ENCODE measurements around the gene CSNK1G1.

Gene CSNK1G1

GRCh38 chr15:64130159-64130558 lies 225.8 kb downstream of the CSNK1G1 start:
- Histone ChIP-seq H3K36me3 (ENCODE audit: control insufficient read depth in 1 of 2, insufficient read depth in 2 of 2, low read length in 2 of 2) (peaks cover 31 to 64% of the 10 kb centered on the region in 2 experiments), H4K8ac (ENCODE audit: low read depth, low read length) (no peak overlapping the region), H4K91ac (ENCODE audit: low read depth, low read length) (no peak overlapping the region), H3K14ac (ENCODE audit: low read length) (no peak overlapping the region), H3K27ac (ENCODE audit: low read depth, low read length) (no peak overlapping the region), H2BK12ac (ENCODE audit: low read length) (no peak overlapping the region), H2AK5ac (ENCODE audit: low read length) (no peak overlapping the region), H3K9me3 (ENCODE audit: insufficient read depth, low read depth, low read length) (no peaks in the 10 kb centered on the region), H3K4ac (ENCODE audit: low read depth, low read length) (no peak overlapping the region), H3K4me2 (ENCODE audit: low read length) (no peak overlapping the region), H3K79me1 (ENCODE audit: low read length) (no peaks in the 10 kb centered on the region), H3K9ac (ENCODE audit: low read length) (no peak overlapping the region), H3K27me3 (ENCODE audit: insufficient read depth, low read length) (no peaks in the 10 kb centered on the region), H3K18ac (ENCODE audit: low read length) (no peak overlapping the region), H3K23ac (ENCODE audit: low read length) (no peak overlapping the region), H2AFZ (ENCODE audit: insufficient read depth, low read length, poor library complexity) (no peak overlapping the region), H2BK5ac (ENCODE audit: low read depth, low read length, poor library complexity) (no peak overlapping the region), H3K79me2 (ENCODE audit: control insufficient read depth, insufficient read depth, low read length, poor library complexity) (no peaks in the 10 kb centered on the region), H4K12ac (ENCODE audit: low read depth, low read length) (no peak overlapping the region), H3K4me1 (ENCODE audit: control insufficient read depth in 1 of 2, insufficient read depth in 2 of 2, low read length in 2 of 2) (no peaks in the 10 kb centered on the region), H2BK120ac (ENCODE audit: insufficient read depth, low read length, poor library complexity) (no peak overlapping the region), H3K4me3 (ENCODE audit: low read depth, low read length) (no peak overlapping the region)
- WGBS (ENCODE audit: extremely low coverage, insufficient coverage, insufficient read length), result no CpG with 5 or more reads among the region's 3 CpGs
- DNase-seq, result no peak

GRCh38 chr15:64127521-64128270 lies 228.3 kb downstream of the CSNK1G1 start:
- Histone ChIP-seq H2BK5ac (ENCODE audit: low read depth, low read length, poor library complexity) (no peak overlapping the region), H4K91ac (ENCODE audit: low read depth, low read length) (no peak overlapping the region), H3K9me3 (ENCODE audit: insufficient read depth, low read depth, low read length) (no peaks in the 10 kb centered on the region), H3K4me3 (ENCODE audit: low read depth, low read length) (no peak overlapping the region), H4K8ac (ENCODE audit: low read depth, low read length) (no peak overlapping the region), H3K4me1 (ENCODE audit: control insufficient read depth in 1 of 2, insufficient read depth in 2 of 2, low read length in 2 of 2) (no peaks in the 10 kb centered on the region), H2BK120ac (ENCODE audit: insufficient read depth, low read length, poor library complexity) (no peak overlapping the region), H3K9ac (ENCODE audit: low read length) (no peak overlapping the region), H2AFZ (ENCODE audit: insufficient read depth, low read length, poor library complexity) (no peak overlapping the region), H2BK12ac (ENCODE audit: low read length) (no peak overlapping the region), H3K14ac (ENCODE audit: low read length) (no peak overlapping the region), H3K27ac (ENCODE audit: low read depth, low read length) (no peak overlapping the region), H3K4ac (ENCODE audit: low read depth, low read length) (no peak overlapping the region), H4K12ac (ENCODE audit: low read depth, low read length) (no peak overlapping the region), H3K27me3 (ENCODE audit: insufficient read depth, low read length) (no peaks in the 10 kb centered on the region), H3K79me2 (ENCODE audit: control insufficient read depth, insufficient read depth, low read length, poor library complexity) (no peaks in the 10 kb centered on the region), H3K79me1 (ENCODE audit: low read length) (no peaks in the 10 kb centered on the region), H3K23ac (ENCODE audit: low read length) (no peak overlapping the region), H3K36me3 (ENCODE audit: control insufficient read depth in 1 of 2, insufficient read depth in 2 of 2, low read length in 2 of 2) (peaks cover 20 to 50% of the 10 kb centered on the region in 2 experiments), H3K4me2 (ENCODE audit: low read length) (no peak overlapping the region), H2AK5ac (ENCODE audit: low read length) (no peak overlapping the region), H3K18ac (ENCODE audit: low read length) (no peak overlapping the region)
- no peak for DNase-seq
- WGBS (ENCODE audit: extremely low coverage, insufficient coverage, insufficient read length), result no CpG with 5 or more reads among the region's 6 CpGs

DNA sequence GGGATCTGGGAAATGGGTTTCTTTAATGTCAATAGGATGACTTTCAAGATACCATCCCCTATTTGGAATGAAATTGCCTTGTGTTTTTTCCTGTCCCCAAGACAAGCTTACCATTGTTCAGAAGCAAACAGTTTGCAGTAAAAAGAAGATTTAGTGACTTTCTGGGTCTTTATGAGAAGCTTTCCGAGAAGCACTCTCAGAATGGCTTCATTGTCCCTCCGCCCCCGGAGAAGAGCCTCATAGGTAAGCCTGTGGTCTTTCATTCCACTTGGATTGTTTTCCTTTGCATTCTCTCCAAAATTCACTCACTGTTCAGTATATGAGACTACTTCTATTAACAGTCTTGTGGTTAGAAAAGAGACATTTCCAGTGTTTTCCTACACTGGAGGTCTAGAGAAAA lies 230.0 kb downstream of the CSNK1G1 start:
- H3K4me1 ChIP-seq (ENCODE audit: control insufficient read depth in 1 of 2, insufficient read depth in 2 of 2, low read length in 2 of 2), result no peaks in the 10 kb centered on the region
- WGBS (ENCODE audit: extremely low coverage, insufficient coverage, insufficient read length), result no CpG with 5 or more reads among the region's 3 CpGs

DNA sequence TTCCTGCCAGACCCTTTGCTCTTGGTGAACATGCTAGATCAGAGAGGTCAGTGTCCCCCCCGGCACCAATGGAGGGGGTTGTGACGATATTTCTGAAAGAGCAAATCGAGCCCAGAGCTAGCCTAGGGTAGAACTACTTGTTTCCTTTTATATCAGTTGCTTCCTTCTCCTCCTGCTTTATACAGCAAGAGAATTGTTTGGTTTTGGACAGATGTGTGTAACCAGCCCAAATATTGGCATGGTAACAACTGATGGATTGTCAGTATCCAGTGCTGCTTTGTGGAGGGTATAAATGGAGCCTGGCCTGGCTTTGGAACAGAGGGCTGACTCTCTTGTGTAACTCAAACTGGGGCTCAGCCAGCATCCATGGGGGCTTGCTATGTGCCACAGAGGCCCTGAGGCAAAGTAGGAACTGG lies 233.0 kb downstream of the CSNK1G1 start:
- no peak overlapping the region for H2BK12ac ChIP-seq (ENCODE audit: low read length)
- no peak for DNase-seq
- no CpG with 5 or more reads among the region's 3 CpGs for WGBS (ENCODE audit: extremely low coverage, insufficient coverage, insufficient read length)
- H3K14ac ChIP-seq (ENCODE audit: low read length), result no peak overlapping the region
- H3K9ac ChIP-seq (ENCODE audit: low read length), result no peak overlapping the region
- no peak overlapping the region for H2BK5ac ChIP-seq (ENCODE audit: low read depth, low read length, poor library complexity)
- H3K27me3 ChIP-seq (ENCODE audit: insufficient read depth, low read length), result no peaks in the 10 kb centered on the region
- no peak overlapping the region for H3K27ac ChIP-seq (ENCODE audit: low read depth, low read length)
- H3K9me3 ChIP-seq (ENCODE audit: insufficient read depth, low read depth, low read length), result no peaks in the 10 kb centered on the region
- no peak overlapping the region for H3K18ac ChIP-seq (ENCODE audit: low read length)
- no peak overlapping the region for H3K4me3 ChIP-seq (ENCODE audit: low read depth, low read length)
- H3K79me1 ChIP-seq (ENCODE audit: low read length), result no peaks in the 10 kb centered on the region
- H3K36me3 ChIP-seq (ENCODE audit: control insufficient read depth in 1 of 2, insufficient read depth in 2 of 2, low read length in 2 of 2), result peaks cover 11 to 31% of the 10 kb centered on the region in 2 experiments
- no peak overlapping the region for H2AK5ac ChIP-seq (ENCODE audit: low read length)
- no peak overlapping the region for H2AFZ ChIP-seq (ENCODE audit: insufficient read depth, low read length, poor library complexity)
- H4K12ac ChIP-seq (ENCODE audit: low read depth, low read length), result no peak overlapping the region
- no peak overlapping the region for H4K8ac ChIP-seq (ENCODE audit: low read depth, low read length)
- H2BK120ac ChIP-seq (ENCODE audit: insufficient read depth, low read length, poor library complexity), result no peak overlapping the region
- H3K4ac ChIP-seq (ENCODE audit: low read depth, low read length), result no peak overlapping the region
- H3K4me1 ChIP-seq (ENCODE audit: control insufficient read depth in 1 of 2, insufficient read depth in 2 of 2, low read length in 2 of 2), result no peaks in the 10 kb centered on the region
- H4K91ac ChIP-seq (ENCODE audit: low read depth, low read length), result no peak overlapping the region
- no peaks in the 10 kb centered on the region for H3K79me2 ChIP-seq (ENCODE audit: control insufficient read depth, insufficient read depth, low read length, poor library complexity)
- no peak overlapping the region for H3K23ac ChIP-seq (ENCODE audit: low read length)
- H3K4me2 ChIP-seq (ENCODE audit: low read length), result no peak overlapping the region

More for the DNA sequence above, 230.0 kb downstream of the CSNK1G1 start:
- Histone ChIP-seq H2BK12ac (ENCODE audit: low read length) (no peak overlapping the region), H2AFZ (ENCODE audit: insufficient read depth, low read length, poor library complexity) (no peak overlapping the region), H4K91ac (ENCODE audit: low read depth, low read length) (no peak overlapping the region), H3K9me3 (ENCODE audit: insufficient read depth, low read depth, low read length) (no peaks in the 10 kb centered on the region), H3K27me3 (ENCODE audit: insufficient read depth, low read length) (no peaks in the 10 kb centered on the region), H3K36me3 (ENCODE audit: control insufficient read depth in 1 of 2, insufficient read depth in 2 of 2, low read length in 2 of 2) (peaks cover 8 to 36% of the 10 kb centered on the region in 2 experiments), H2AK5ac (ENCODE audit: low read length) (no peak overlapping the region), H3K27ac (ENCODE audit: low read depth, low read length) (no peak overlapping the region), H4K8ac (ENCODE audit: low read depth, low read length) (no peak overlapping the region), H3K79me1 (ENCODE audit: low read length) (no peaks in the 10 kb centered on the region), H3K18ac (ENCODE audit: low read length) (no peak overlapping the region), H4K12ac (ENCODE audit: low read depth, low read length) (no peak overlapping the region), H3K4me2 (ENCODE audit: low read length) (no peak overlapping the region), H3K9ac (ENCODE audit: low read length) (no peak overlapping the region), H3K4me3 (ENCODE audit: low read depth, low read length) (no peak overlapping the region), H3K14ac (ENCODE audit: low read length) (no peak overlapping the region), H3K4ac (ENCODE audit: low read depth, low read length) (no peak overlapping the region), H2BK120ac (ENCODE audit: insufficient read depth, low read length, poor library complexity) (no peak overlapping the region), H3K79me2 (ENCODE audit: control insufficient read depth, insufficient read depth, low read length, poor library complexity) (no peaks in the 10 kb centered on the region), H2BK5ac (ENCODE audit: low read depth, low read length, poor library complexity) (no peak overlapping the region), H3K23ac (ENCODE audit: low read length) (no peak overlapping the region)
- no peak for DNase-seq
